ENCODE data around the gene WDR88.
"Not testable (repeated sequence)": the region's sequence is repeated elsewhere in the genome, so short reads cannot be mapped to it uniquely, and the experiment has no call there.

The WDR88 gene

GRCh38 chr19:33132021-33132420 lies at the start of gene WDR88:
Gene WDR88, plus strand, starts transcription at chr19:33132114. Its CDS starts 56 bp downstream, at chr19:33132170.
- DNase-seq: no peak

GRCh38 chr19:33085570-33086128 lies 46.3 kb upstream of the WDR88 start:
- DNase-seq: no peak

- no peak for DNase-seq
These were observed 45.0 kb upstream of the WDR88 start for GRCh38 chr19:33086955-33087354.

- no peak for DNase-seq
These were observed 42.9 kb upstream of the WDR88 start for GRCh38 chr19:33089010-33089409.

- DNase-seq: no peak
These were observed 41.7 kb upstream of the WDR88 start for GRCh38 chr19:33090179-33090578.

GRCh38 chr19:33093420-33094210 lies 38.3 kb upstream of the WDR88 start:
- no peak for DNase-seq

- DNase-seq: no peak
These were observed 37.4 kb upstream of the WDR88 start for GRCh38 chr19:33094436-33095067.

GRCh38 chr19:33096005-33096404 lies 35.9 kb upstream of the WDR88 start:
- no peak for DNase-seq

GRCh38 chr19:33098055-33098534 lies 33.8 kb upstream of the WDR88 start:
- DNase-seq: no peak

GRCh38 chr19:33100894-33101644 lies 30.8 kb upstream of the WDR88 start:
- DNase-seq: no peak

- DNase-seq: no peak
These were observed 29.0 kb upstream of the WDR88 start for GRCh38 chr19:33102893-33103292.

- no peak for DNase-seq
These were observed 23.8 kb upstream of the WDR88 start for GRCh38 chr19:33108161-33108560.

- DNase-seq: no peak
These were observed 21.6 kb upstream of the WDR88 start for GRCh38 chr19:33110137-33110910.

GRCh38 chr19:33111587-33111986 lies 20.3 kb upstream of the WDR88 start:
- no peak for DNase-seq

- DNase-seq: no peak
These were observed 17.6 kb upstream of the WDR88 start for GRCh38 chr19:33114312-33114711.

- DNase-seq: no peak
These were observed 14.4 kb upstream of the WDR88 start for GRCh38 chr19:33117501-33117900.

GRCh38 chr19:33118643-33119042 lies 13.3 kb upstream of the WDR88 start:
- DNase-seq: no peak

- DNase-seq: no peak
These were observed 7.5 kb upstream of the WDR88 start for GRCh38 chr19:33124207-33125098.

- DNase-seq: peak; percentile 58
These were observed 6.0 kb upstream of the WDR88 start for GRCh38 chr19:33125929-33126388.

- not testable (repeated sequence) for DNase-seq
These were observed 5.2 kb upstream of the WDR88 start for GRCh38 chr19:33126712-33127111.

GRCh38 chr19:33129901-33130300 lies 2.0 kb upstream of the WDR88 start:
- DNase-seq: no peak
